H4 (cell line): ENCODE data around the gene FFAR1. TPM values are rescaled to one million over a fixed set of nuclear protein-coding genes. Genes with fewer than 3 reads are reported as not detected.
A peak's percentile ranks its signal among the peaks of the same experiment; 100 is the strongest.

Experiments
- DNase-seq: peaks from one replicate; pipeline ENCODE4 v3.0.0-alpha.2; 2015; ENCODE audit warnings: low spot score
- total RNA-seq: library from RNA; depleted of rRNA; stranded (reverse); fragments of >200 nt; shearing (Covaris generic); gene quantifications from 2 replicates; pipeline ENCODE4 v1.2.3, GENCODE V29; 2014

Gene FFAR1
- total RNA-seq, 1 experiment from 2014 or later = not detected

DNA sequence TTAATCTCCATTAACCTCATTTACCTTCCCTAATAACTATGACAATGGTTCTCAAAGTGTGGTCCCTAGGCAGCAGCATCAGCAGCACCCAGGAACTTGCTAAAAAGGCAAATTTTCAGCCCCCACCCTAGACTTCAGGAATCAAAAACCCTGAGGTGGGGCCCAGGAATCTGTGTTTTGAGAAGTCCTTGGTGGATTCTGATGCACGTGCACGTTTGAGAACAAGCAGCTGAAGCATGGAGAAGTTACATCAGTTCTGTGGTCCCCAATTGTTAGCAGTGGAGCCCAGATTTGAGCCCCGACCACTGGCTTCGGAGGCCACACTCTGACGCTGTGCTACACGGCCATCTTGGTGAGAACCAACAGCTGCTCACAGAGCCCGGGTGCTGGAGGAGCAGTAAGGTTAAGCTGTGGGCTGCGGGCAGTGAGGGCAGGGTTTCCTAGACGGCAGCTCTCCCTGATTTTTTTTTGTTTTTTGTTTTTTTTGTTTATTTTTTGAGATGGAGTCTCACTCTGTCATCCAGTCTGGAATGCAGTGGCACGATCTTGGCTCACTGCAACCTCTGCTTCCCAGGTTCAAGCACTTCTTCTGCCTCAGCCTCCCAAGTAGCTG, 32.7 kb upstream of the FFAR1 start:
- DNase-seq = no peak

DNA sequence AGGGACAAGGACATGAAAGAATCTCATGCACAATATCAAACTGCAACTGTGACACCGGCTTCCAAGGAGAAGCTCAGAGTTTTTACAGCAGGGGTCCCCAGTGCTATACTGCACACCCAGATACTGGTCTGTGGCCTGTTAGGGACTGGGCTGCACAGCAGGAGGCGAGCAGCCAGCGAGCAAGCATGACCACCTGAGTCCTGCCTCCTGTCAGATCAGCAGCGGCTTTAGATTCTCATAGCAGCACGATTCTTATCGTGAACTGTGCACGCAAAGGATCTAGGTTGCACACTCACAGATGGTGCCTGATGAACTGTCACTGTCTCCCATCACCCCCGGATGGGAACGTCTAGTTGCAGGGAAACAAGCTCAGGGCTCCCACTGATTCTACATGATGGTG, 31.8 kb upstream of the FFAR1 start:
- DNase-seq = no peak

DNA sequence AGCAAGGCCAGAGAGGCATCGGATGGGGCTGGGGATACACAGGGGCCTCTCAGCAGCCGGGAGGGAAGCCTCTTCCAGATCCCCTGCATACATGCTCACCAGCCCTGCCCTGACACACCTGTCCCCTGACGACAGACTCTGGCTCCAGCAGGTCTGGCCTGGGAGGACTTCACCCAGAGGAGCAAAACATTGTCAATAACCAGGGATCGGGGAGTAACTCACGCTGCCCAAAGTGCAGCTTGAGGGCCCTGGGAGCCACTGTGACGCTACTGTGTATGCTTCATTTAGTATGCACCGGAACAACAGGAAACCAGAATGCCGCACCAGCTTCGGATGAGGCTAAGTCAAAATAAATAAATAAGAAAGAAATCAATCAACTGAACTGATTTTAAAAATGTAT, 31.1 kb upstream of the FFAR1 start:
- no peak for DNase-seq

DNA sequence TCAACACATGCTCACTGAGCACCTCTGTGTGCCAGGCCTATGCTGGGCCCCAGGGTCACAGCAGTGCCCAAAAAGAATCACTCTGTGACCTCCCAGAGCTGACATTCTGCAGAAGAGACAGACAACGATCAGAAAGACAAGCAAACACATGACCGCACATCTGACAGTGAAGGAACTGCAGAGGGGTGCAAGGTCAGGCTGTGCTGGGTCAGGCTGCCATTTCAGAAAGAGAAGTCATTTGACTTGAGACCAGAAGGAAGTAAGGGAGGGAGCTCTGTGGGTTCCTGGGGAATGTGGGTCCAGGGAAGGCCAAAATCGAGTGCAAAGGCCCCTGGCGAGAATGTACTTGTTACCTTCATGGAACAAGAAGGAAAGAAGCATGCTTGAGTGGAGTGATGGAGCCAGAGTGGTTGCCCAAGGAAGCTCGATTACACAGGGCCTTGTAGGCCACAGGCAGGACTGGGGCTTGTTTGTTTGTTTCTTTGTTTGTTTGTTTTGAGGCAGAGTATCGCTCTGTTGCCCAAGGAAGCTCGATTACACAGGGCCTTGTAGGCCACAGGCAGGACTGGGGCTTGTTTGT, 30.1 kb upstream of the FFAR1 start:
- DNase-seq = no peak

DNA sequence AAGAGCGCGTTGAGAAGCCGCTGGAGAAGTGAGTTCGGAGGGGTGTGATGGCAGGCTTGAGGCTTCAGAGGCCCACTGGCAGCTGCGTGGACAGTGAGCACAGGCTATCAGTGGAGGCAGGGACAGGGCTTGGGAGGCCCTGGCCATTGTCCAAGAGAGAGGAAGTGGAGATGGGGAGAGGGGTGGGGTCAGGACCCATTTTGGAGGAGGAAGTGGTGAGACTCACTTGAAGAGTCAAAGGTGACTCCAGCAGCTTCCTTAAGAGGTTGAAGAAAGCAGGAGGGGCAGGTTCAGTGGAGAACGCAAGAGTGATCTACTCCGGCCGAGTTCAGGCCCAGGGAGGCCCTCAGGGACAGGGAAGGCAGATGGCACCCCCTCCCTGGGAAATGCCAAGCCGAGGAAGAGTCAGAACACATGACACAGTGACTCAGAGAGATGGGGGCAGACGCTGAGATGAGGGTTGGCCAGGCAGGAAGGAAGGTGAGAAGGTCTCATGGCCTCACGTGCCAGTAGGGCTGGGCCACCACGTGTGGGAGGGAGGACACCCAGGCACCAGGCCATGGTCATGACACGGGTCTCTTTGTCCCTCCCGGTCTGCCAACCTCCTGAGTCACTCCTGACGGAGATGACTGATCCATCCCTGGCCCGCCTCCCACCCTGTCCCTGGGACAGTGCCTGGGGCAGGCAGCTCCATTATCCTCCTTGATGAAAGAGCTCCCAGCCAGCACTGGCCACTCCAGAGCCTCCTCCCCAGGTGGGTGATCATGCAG, 28.8 kb upstream of the FFAR1 start:
- peak; percentile 99 for DNase-seq

DNA sequence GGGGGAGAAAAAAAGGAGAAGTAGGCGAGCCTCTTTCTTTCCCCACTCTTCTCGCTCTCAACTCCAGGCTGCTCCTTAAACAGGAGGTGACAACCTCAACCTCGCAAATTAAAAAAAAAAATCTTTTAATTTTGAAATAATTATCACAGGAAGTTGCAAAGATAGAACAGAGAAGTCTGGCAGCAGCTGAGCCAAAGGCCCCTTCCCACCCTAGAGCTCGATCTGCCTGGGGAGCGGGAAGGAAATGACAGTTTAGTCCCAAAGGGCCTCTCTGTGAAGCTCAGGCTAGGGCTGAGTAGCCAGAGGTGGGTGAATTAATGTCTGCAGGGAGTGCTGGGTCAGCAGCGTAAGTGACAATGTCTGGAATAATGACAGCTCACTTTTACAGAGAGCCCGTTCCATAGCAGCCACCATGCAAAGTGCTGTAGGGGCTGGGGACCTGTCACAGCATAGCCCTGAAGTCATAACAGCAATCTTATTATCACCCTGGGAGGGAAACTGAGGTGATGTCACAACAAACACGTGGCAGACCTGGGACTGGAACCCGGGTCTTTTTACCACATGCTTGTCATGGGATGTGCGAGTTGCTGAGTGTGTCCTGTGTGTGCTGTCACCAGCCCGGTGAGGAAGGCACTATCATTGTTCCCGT, 27.5 kb upstream of the FFAR1 start:
- no peak for DNase-seq

DNA sequence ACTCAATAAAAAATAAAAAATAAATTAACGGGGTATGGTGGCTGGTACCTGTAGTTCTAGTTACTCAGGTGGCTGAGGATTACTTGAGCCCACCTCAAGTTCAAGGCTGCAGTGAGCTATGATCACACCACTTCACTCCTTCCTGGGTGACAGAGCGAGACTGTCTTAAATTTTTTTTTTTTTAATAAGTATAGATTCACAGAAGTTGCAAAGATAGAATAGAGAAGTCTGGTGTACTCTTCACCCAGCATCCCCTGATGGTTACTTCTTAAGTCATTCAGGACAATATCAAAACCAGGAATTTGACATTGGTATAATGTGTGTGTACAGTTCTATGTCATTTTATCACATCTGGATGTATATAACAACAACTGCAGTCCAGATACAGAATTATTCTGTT, 26.4 kb upstream of the FFAR1 start:
- DNase-seq = no peak

DNA sequence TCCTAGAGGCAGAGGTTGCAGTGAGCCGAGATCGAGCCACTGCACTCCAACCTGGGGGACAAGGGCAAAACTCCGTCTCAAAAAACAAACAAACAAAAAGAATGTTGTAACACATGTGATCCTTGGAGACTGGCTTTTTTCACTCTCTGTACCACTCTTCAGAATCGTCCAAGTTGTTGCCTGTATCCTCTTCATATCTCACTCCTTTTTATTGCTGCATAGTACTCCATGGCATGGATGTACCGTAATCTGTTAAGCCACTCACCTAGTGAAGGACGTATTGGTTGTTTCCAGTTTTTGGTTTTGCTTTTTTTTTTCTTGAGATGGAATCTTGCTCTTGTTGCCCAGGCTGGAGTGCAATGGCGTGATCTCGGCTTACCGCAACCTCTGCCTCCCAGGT, 25.7 kb upstream of the FFAR1 start:
- no peak for DNase-seq

DNA sequence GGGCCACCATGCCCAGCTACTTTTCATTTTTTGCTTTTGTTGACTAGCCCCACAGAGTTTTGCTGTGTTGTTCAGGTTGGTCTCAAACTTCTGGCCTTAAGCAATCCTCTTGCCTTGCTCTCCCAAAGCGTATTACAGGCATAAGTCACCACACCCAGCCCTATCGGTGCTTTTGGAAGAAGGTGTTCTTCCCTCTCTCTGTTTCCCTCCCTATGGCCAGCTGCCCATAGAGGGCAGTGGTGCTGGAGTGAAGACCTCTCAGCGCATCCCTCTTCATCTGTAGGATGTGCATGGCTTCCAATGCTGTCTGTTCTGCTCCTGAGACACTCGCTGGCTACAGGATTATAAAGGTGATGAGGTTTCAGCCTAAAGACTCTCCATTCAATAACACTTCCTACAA, 20.1 kb upstream of the FFAR1 start:
- no peak for DNase-seq

DNA sequence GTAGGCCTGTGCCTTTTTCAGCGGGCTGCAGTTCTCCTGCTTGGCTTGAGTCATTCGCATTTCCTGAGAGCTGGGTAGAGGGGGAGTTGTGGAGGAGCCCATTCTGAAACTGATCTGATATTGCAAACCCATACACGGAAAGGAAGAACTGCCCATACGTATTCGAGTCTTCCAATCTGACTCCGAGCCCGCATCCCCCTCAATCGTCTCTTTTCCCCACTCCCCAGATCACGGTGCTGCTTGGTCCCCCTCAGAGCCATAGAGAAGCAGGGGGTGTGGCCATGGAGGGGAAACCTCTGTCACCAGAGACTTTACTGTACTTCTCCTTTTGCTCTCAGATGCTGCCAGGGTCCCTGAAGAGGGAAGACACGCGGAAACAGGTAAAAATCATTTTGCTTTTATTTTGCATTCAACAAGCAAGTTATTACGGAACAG, 18.8 kb upstream of the FFAR1 start, which contains the start of gene CD22:
CD22 (plus strand) TSS at position 337 of the 435 bp plus-strand sequence. CDS start 2,854 bp downstream, outside the sequence.
- DNase-seq = no peak

DNA sequence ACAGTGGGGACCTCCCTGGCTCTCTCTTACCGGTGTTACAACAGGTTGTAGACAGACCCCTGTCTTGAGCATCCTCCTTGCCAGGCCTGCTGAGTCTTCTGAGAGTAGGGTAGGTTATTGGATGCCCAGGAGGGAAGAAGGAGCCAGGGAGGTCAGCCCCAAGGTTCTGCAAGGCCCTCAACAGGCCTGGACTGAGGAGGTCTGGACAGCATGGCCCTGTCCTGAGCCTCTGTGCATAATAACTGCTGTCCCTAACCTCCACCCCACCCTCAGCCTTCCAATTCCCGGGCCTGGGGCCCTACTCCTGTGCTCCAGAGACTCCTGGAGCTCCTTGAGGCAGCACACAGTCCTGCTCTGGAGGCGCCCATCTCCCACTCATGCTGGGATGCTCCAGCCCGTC, 18.4 kb upstream of the FFAR1 start:
- no peak for DNase-seq

DNA sequence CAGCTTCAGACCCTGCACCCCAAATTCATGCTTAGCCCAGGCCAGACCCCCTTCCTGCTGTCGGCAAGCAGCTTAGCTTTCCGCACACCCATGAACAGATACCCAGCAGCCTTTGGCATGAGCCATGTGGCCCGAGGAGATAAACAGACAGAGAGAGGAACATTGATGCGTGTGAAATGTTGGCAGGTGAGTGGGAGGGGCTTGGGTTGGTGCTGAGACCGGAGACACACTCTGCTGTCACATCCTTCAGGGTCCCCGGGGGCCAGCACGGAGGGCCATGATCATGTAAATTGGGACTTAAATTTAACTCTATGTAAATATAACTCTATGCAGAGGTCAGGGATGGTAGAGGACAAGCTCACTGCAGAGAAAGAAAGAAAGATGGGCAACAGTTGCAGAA, 17.2 kb upstream of the FFAR1 start:
- no peak for DNase-seq

DNA sequence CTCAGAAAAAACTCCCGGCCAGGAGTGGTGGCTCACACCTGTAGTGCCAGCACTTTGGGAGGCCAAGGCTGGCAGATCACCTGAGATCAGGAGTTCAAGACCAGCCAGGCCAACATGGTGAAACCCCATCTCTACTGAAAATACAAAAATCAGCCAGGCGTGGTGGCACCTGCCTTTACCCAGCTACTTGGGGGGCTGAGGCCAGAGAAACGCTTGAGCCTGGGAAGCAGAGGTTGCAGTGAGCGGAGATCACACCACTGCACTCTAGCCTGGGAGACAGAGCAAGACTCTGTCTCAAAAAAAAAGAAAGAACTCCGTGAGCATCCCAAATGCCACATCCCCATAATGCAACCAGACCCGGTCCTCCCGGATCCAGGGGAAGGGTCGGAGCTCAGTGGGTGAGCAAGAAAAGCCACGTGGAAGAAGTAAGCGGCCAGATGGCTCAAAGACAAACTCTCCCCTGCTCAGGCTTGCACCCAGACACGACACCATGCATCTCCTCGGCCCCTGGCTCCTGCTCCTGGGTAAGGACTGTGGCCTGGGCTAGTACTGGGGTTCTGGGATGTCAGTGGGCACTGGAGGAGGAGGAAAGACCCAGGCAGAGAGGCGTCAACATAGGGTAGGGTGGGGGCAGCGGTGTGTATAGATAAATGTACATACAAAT, 16.0 kb upstream of the FFAR1 start:
- no peak for DNase-seq

DNA sequence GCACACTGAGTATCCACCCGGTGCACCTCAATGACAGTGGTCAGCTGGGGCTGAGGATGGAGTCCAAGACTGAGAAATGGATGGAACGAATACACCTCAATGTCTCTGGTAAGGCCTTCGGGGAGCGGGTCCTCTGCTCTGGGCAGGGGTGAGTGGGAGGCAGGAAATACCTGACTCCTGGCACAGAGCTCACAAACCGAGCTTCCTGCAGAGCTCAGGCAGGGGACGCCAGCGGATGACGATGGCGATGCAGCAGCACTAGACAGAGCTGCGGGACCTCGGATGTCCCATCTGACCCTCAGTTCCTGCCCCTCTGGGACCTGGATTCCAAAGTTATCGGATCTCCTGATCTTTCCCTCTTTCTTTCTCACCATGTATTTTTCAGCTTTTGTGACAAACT, 14.9 kb upstream of the FFAR1 start:
- no peak for DNase-seq

DNA sequence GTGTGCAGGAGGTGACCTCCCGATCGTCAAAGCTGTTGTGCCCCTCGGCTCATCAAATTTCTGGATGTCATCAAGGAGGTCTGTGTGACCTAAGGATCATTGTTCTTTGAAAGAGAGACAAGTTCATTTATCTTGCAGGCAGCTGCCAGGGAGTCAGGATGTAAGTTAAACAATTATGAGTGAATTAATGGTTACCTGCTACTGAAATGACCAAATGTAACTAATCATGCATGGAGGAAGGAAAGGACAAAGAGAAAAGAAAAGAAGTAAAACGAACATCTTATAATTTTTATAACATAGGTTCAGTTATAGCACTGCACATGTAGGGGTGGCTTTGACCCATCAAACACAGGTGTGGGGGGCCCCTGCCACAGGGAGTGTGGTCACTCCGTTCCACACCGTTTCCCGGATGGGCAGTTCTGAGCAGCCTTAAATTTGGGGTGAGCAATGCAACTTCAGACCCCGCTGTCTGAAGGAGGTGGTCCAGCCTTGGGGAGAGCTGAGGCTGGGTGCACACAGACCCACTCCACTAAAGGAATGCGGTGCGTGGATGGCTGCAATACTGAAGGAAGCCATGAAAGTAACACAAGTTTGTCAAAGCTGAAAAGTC, 13.5 kb upstream of the FFAR1 start:
- no peak for DNase-seq

DNA sequence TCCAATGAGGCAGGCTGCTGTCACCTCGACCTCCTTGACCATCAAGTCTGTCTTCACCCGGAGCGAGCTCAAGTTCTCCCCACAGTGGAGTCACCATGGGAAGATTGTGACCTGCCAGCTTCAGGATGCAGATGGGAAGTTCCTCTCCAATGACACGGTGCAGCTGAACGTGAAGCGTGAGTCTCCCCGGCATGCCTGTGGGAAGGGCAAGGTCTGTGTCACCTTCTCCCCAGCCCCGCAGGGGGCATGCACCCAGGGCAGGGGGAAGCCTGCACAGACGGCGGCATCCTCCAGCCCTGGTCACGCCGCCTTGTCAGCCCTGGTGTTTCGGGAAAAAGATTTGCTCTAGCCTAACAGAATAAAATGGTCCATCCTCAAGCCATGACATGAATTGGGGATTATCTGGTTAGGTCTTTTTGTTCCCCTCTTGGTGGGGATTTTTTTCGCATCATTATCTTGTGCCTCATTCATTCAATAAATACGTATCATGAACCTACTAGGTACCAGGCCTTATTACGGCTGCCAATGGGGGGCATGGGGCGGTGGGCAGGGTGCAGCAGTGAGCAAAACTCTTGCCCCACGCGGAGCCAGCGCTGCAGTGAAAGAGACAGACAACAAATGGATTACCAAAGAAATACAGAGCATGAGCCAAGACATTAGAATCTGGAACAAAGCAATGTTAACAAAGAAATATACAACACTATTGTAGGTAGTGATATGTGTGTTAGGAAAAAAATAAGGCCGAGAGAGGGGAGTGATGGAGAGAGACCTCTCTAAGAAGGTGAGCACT, 11.3 kb upstream of the FFAR1 start:
- DNase-seq = no peak

DNA sequence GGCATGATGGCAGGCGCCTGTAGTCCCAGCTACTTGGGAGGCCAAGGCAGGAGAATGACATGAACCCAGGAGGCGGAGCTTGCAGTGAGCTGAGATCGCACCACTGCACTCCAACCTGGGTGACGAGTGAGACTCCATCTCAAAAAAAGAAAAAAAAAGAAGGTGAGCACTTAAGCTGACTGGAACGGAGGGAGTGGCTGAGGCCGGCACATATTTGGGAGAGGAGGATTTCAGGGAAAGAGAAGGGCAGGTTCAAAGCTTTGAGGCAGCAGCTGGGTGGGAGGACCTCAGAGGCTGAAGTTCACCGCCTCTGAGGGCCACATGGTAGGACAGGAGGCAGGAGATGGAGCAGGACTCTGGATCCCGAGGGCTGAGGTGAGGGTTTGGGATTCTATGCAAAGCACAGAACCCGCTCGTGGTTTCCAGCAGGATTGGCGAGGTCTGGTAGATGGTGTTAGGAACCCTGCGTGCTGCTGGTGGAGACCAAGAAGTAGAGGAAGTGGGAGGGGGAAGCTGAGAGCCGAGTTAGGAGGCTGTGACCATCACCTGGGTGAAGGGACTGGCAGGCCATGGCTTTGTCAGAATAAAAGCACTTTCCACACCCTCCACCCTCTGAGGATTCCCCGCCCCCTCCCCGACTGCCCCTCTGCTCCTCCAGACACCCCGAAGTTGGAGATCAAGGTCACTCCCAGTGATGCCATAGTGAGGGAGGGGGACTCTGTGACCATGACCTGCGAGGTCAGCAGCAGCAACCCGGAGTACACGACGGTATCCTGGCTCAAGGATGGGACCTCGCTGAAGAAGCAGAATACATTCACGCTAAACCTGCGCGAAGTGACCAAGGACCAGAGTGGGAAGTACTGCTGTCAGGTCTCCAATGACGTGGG, 10.4 kb upstream of the FFAR1 start:
- no peak for DNase-seq

DNA sequence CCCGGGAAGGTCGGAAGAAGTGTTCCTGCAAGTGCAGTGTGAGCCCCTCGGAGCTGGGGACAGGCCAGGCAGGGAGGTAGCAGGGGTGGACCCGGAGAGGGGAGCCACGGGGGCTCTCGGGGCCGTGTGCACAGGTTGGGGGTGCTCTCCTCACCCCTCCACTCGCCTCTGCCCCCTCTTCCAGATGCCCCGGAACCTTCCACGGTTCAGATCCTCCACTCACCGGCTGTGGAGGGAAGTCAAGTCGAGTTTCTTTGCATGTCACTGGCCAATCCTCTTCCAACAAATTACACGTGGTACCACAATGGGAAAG, 9.8 kb upstream of the FFAR1 start:
- no peak for DNase-seq

DNA sequence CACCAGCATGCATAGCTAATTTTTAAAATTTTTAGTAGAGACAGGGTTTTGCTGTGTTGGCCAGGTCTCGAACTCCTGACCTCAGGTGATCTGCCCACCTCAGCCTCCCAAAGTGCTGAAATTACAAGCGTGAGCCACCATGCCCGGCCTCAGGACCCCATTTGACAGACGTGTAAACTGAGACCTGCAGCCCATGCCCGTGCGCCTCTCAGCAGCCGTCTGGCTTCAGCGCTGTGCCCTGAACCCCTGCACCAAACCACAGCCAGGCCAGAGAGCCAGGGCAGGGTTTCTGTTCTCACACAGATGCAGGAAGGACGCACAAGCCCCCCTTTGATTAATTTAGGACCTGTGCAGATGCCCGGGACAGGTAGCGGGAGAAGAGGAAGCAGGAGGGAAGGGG, 7.3 kb upstream of the FFAR1 start:
- DNase-seq = peak; percentile 2

DNA sequence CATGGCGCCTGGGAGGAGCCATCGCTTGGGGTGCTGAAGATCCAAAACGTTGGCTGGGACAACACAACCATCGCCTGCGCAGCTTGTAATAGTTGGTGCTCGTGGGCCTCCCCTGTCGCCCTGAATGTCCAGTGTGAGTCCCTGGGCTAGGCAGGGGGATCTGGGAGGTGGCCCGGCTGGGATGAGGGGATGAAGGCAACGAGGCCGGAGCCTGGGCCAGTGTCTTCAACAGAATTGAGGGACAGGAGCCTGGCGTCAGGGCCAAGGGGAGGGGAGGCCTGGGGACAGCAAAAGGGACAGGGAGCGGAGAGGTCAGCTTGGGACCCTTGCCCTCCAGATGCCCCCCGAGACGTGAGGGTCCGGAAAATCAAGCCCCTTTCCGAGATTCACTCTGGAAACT, 6.7 kb upstream of the FFAR1 start:
- peak; percentile 9 for DNase-seq
